SHP77 treated with DMSO at 0.1 percent for 48 hours (cell line): ENCODE measurements around the gene ARFGAP1.
"Not testable (repeated sequence)": the region's sequence is repeated elsewhere in the genome, so short reads cannot be mapped to it uniquely, and the experiment has no call there.

Source experiments
- DNase-seq: peaks from one replicate; lab custom pipeline; 2025; lab: John Stamatoyannopoulos, UW

Gene ARFGAP1

GRCh38 chr20:63290677-63291472 lies 18.3 kb downstream of the ARFGAP1 start:
- no peak for DNase-seq

GRCh38 chr20:63291811-63292210 lies 19.2 kb downstream of the ARFGAP1 start:
- no peak for DNase-seq

GRCh38 chr20:63292292-63292701 lies 19.7 kb downstream of the ARFGAP1 start:
- no peak for DNase-seq

GRCh38 chr20:63292904-63293303 lies 20.3 kb downstream of the ARFGAP1 start, which contains the start of gene COL20A1:
Gene COL20A1, plus strand, starts transcription at chr20:63293186. Its CDS starts 1,922 bp downstream, at chr20:63295108.
- no peak for DNase-seq

GRCh38 chr20:63293456-63293855 lies 20.8 kb downstream of the ARFGAP1 start:
- DNase-seq = no peak

- no peak for DNase-seq
These were observed 21.4 kb downstream of the ARFGAP1 start for GRCh38 chr20:63293871-63294535.

- DNase-seq = no peak
These were observed 21.9 kb downstream of the ARFGAP1 start for GRCh38 chr20:63294536-63294900.

- DNase-seq = no peak
These were observed 22.4 kb downstream of the ARFGAP1 start for GRCh38 chr20:63295018-63295417.

GRCh38 chr20:63295422-63295821 lies 22.8 kb downstream of the ARFGAP1 start:
- no peak for DNase-seq

- DNase-seq = no peak
These were observed 23.2 kb downstream of the ARFGAP1 start for GRCh38 chr20:63295846-63296245.

- no peak for DNase-seq
These were observed 24.1 kb downstream of the ARFGAP1 start for GRCh38 chr20:63296531-63297299.

GRCh38 chr20:63297371-63297781 lies 24.8 kb downstream of the ARFGAP1 start:
- no peak for DNase-seq

GRCh38 chr20:63297796-63298572 lies 25.4 kb downstream of the ARFGAP1 start:
- DNase-seq = no peak

- no peak for DNase-seq
These were observed 26.2 kb downstream of the ARFGAP1 start for GRCh38 chr20:63298731-63299312.

GRCh38 chr20:63301671-63302070 lies 29.1 kb downstream of the ARFGAP1 start:
- no peak for DNase-seq

- no peak for DNase-seq
These were observed 30.6 kb downstream of the ARFGAP1 start for GRCh38 chr20:63303095-63303666.

- no peak for DNase-seq
These were observed 32.8 kb downstream of the ARFGAP1 start for GRCh38 chr20:63305393-63305792.

- not testable (repeated sequence) for DNase-seq
These were observed 33.5 kb downstream of the ARFGAP1 start for GRCh38 chr20:63305933-63306672.

- DNase-seq = no peak
These were observed 34.3 kb downstream of the ARFGAP1 start for GRCh38 chr20:63306673-63307537.
